Omental fat pad (tissue), 4 donors: ENCODE measurements around the gene PHF5A. TPM values are rescaled to one million over a fixed set of nuclear protein-coding genes. Genes with fewer than 3 reads are reported as not detected.

ENCODE experiments used
- ATAC-seq: fragments of 150-250 bp; one replicate; pipeline ENCODE4 v1.9.1; 2016; ENCODE audit warnings: mild to moderate bottlenecking, moderate library complexity; ENCODE audit not compliant: low FRiP score
- DNase-seq: peaks from one replicate; pipeline ENCODE4 v3.0.0-alpha.2; 2019; ENCODE audit warnings: low spot score
- CTCF ChIP-seq, 3 donors: fragments of 450-650 bp; IDR thresholded peaks; one replicate each; pipeline ENCODE4 v1.5.1; 2016 to 2017; ENCODE audit warnings: antibody characterized with exemption in 3 of 3, mild to moderate bottlenecking in 3 of 3, moderate library complexity in 2 of 3
- total RNA-seq, 4 donors: library from RNA; depleted of rRNA; stranded (reverse); fragments of >200 nt; gene quantifications; one replicate each; pipeline ENCODE4 v1.1.0, GENCODE V29; 2016

Gene PHF5A
- 10 to 100 TPM; 35.2 to 46.8 (median 42.3) TPM for total RNA-seq

GRCh38 chr22:41468381-41469217 lies at the start of gene PHF5A, which contains the start of gene ACO2:
PHF5A (minus strand) TSS chr22:41468692; CDS start chr22:41468653, 39 bp downstream.
ACO2 (plus strand) TSS chr22:41469117; CDS start chr22:41469147, 30 bp downstream.
- peak; percentile 97 for DNase-seq
- ATAC-seq, result peak; percentile 99
- TF ChIP-seq CTCF (IDR thresholded peaks at IDR 0.05), result no peak

GRCh38 chr22:41518048-41518347 lies 49.5 kb upstream of the PHF5A start:
- TF ChIP-seq CTCF (IDR thresholded peaks at IDR 0.05), result no peak
- no peak for DNase-seq
- no peak for ATAC-seq

GRCh38 chr22:41517172-41518047 lies 48.9 kb upstream of the PHF5A start:
- TF ChIP-seq CTCF (IDR thresholded peaks at IDR 0.05), result peak in 1 of 3 donors; percentile 78
- ATAC-seq (peak; percentile 46), DNase-seq (peak; percentile 90)

- no peak for TF ChIP-seq CTCF (IDR thresholded peaks at IDR 0.05)
- ATAC-seq (no peak), DNase-seq (no peak)
Observed at GRCh38 chr22:41516462-41516861, 48.0 kb upstream of the PHF5A start.

- no peak for DNase-seq
- no peak for ATAC-seq
- TF ChIP-seq CTCF (IDR thresholded peaks at IDR 0.05), result no peak
Observed at GRCh38 chr22:41513391-41513790, 44.9 kb upstream of the PHF5A start.

GRCh38 chr22:41512421-41513194 lies 44.1 kb upstream of the PHF5A start:
- ATAC-seq, result peak; percentile 82

More at GRCh38 chr22:41512421-41513194, 44.1 kb upstream of the PHF5A start:
- DNase-seq, result no peak
- TF ChIP-seq CTCF (IDR thresholded peaks at IDR 0.05), result no peak
